ENCODE results near the gene CDC7. TPM values are rescaled to one million over a fixed set of nuclear protein-coding genes. Genes with fewer than 3 reads are reported as not detected.

The CDC7 gene
- total RNA-seq, 1 donor from 2014 or later = 0.60 TPM

DNA sequence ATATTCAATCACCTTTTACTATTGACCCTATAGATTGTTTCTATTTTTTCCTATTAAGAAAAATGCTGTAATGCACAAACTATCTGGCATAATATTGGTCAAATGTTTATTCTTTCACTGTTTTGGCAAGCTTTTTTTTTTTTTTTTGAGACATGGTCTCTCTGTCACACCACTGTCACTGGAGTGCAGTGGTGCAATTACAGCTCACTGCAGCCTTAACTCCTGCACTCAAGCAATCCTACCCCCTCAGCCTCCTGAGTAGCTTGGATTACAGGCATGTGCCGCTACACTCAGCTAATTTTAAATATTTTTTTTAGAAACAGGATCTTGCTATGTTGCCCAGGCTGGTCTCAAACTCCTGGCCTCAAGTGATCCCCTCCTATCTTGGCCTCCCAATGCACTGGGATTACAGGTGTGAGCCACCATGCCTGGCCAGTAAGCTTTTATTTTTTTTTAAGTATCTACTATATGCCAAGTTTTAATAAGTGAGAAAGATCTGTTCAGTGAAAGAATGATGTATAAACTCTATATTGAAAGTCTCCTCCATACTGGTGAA, 3.4 kb downstream of the CDC7 start:
- no peak for DNase-seq
- TF ChIP-seq, protein P1, sequence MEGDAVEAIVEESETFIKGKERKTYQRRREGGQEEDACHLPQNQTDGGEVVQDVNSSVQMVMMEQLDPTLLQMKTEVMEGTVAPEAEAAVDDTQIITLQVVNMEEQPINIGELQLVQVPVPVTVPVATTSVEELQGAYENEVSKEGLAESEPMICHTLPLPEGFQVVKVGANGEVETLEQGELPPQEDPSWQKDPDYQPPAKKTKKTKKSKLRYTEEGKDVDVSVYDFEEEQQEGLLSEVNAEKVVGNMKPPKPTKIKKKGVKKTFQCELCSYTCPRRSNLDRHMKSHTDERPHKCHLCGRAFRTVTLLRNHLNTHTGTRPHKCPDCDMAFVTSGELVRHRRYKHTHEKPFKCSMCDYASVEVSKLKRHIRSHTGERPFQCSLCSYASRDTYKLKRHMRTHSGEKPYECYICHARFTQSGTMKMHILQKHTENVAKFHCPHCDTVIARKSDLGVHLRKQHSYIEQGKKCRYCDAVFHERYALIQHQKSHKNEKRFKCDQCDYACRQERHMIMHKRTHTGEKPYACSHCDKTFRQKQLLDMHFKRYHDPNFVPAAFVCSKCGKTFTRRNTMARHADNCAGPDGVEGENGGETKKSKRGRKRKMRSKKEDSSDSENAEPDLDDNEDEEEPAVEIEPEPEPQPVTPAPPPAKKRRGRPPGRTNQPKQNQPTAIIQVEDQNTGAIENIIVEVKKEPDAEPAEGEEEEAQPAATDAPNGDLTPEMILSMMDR (IDR thresholded peaks at IDR 0.05; ENCODE audit: borderline replicate concordance) = no peak
- Histone ChIP-seq H3K27ac (replicated peaks) (no peak overlapping the region), H3K4me3 (no peak overlapping the region), H3K9me3 (replicated peaks) (no peaks in the 10 kb centered on the region), H3K27me3 (ENCODE audit: low read depth) (no peaks in the 10 kb centered on the region), H3K36me3 (no peaks in the 10 kb centered on the region), H3K4me1 (peaks cover 21% of the 10 kb centered on the region)
- intact Hi-C loops (cut with micrococcal nuclease) = no loop called here

- no peak overlapping the region for H3K4me3 ChIP-seq
- H3K4me1 ChIP-seq = peaks cover 19% of the 10 kb centered on the region
- no peak overlapping the region for H3K27ac ChIP-seq (replicated peaks)
- H3K27me3 ChIP-seq (ENCODE audit: low read depth) = no peaks in the 10 kb centered on the region
- intact Hi-C loops (cut with micrococcal nuclease) = no loop called here
- H3K36me3 ChIP-seq = no peaks in the 10 kb centered on the region
- H3K9me3 ChIP-seq (replicated peaks) = no peaks in the 10 kb centered on the region
- TF ChIP-seq, protein P1 (IDR thresholded peaks at IDR 0.05; ENCODE audit: borderline replicate concordance) = no peak
- no peak for DNase-seq
These were observed 4.4 kb downstream of the CDC7 start for GRCh38 chr1:91505086-91505485.

DNA sequence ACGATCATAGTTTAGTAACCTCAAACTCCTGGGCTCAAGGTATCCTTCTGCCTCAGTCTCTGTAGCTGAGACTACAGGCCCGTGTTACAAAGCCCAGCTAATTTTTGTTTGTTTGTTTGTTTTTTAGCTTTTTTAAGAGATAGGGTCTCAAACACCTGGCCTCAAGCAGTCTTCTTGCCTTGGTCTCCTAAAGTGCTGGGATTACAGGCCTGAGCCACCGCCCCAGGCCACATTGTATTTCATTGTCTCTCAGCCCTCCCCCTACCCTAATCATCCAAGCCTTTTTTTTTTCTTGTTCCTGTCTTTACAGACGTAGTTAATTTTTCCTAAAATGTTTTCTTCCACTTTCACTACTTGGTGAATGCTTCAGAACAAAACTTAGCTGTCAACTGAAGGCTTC, 5.4 kb downstream of the CDC7 start:
- Histone ChIP-seq H3K4me1 (peaks cover 10% of the 10 kb centered on the region), H3K27me3 (ENCODE audit: low read depth) (no peaks in the 10 kb centered on the region), H3K27ac (replicated peaks) (no peak overlapping the region), H3K4me3 (no peak overlapping the region), H3K9me3 (replicated peaks) (no peaks in the 10 kb centered on the region), H3K36me3 (no peaks in the 10 kb centered on the region)
- TF ChIP-seq, protein P1 (IDR thresholded peaks at IDR 0.05; ENCODE audit: borderline replicate concordance) = no peak
- DNase-seq = no peak
- intact Hi-C loops (cut with micrococcal nuclease) = no loop called here

DNA sequence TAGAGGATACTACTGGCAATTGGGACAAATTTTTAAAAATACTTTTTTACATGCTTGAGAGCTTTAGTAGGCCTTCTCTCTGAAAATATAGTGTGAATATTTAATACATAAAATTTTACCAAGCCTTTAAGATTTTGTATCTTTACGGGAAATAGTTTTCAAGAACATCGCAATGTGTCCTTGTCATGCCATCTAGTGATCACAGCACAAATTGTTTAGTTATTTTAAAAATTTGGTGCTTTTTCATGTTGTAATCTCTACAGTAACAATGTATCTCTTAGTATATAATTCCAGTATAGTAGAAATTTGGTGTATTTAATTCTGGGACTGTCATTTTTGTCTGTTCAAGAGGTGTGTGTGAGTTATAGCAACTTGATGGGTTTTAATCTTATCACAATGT, 6.7 kb downstream of the CDC7 start:
- intact Hi-C loops (cut with micrococcal nuclease) = no loop called here
- H3K27ac ChIP-seq (replicated peaks) = no peak overlapping the region
- no peaks in the 10 kb centered on the region for H3K4me1 ChIP-seq
- H3K27me3 ChIP-seq (ENCODE audit: low read depth) = no peaks in the 10 kb centered on the region
- no peaks in the 10 kb centered on the region for H3K9me3 ChIP-seq (replicated peaks)
- TF ChIP-seq, protein P1 (IDR thresholded peaks at IDR 0.05; ENCODE audit: borderline replicate concordance) = no peak
- no peak for DNase-seq
- no peaks in the 10 kb centered on the region for H3K36me3 ChIP-seq
- H3K4me3 ChIP-seq = no peak overlapping the region

DNA sequence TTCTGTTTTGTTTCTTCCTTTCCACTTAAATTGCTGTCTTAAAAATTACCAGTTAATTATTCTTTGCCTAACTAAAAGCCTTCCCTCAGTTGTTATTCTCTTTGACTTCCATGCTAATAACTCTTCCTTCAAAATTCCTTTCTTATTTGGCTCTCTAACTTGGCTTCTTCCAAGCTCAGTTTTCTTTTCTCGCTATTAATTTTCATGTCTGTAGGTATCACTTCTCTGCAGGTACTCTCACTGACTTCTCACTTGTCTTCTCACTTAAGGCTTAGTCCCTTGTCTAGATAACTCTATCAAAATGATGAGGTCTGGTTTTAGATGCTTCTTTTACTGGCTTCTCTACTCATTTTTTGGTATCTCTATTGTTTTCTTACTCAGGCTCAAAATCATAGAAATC, 10.1 kb downstream of the CDC7 start:
- H3K27me3 ChIP-seq (ENCODE audit: low read depth) = no peaks in the 10 kb centered on the region
- H3K4me1 ChIP-seq = no peaks in the 10 kb centered on the region
- no peaks in the 10 kb centered on the region for H3K36me3 ChIP-seq
- TF ChIP-seq, protein P1 (IDR thresholded peaks at IDR 0.05; ENCODE audit: borderline replicate concordance) = no peak
- no peaks in the 10 kb centered on the region for H3K9me3 ChIP-seq (replicated peaks)
- H3K27ac ChIP-seq (replicated peaks) = no peak overlapping the region
- intact Hi-C loops (cut with micrococcal nuclease) = loop anchor here (1.0 kb wide), 1 partner anchor 417 kb away; no protein-coding TSS in a partner anchor
- H3K4me3 ChIP-seq = no peak overlapping the region
- DNase-seq = no peak

All from left ventricle myocardium inferior (tissue), 1 donor.